Liver (tissue), 9 donors: ENCODE data around the gene C19orf47. TPM values are rescaled to one million over a fixed set of nuclear protein-coding genes. Genes with fewer than 3 reads are reported as not detected.

Experiments used
- DNase-seq: peaks from one replicate; pipeline ENCODE4 v3.0.0-alpha.2; 2017; ENCODE audit warnings: low spot score
- H3K27ac ChIP-seq, 2 donors: one replicate each; pipeline ENCODE4 v1.7.0; 2013; ENCODE audit warnings: inconsistent platforms in 2 of 2, low read length in 2 of 2, control low read depth in 1 of 2, low read depth in 1 of 2, mild to moderate bottlenecking in 1 of 2
- H3K27me3 ChIP-seq, 4 donors: one replicate each; pipeline versions ENCODE4 v1.6.1 to v1.7.0; 2013; ENCODE audit warnings: low read length in 3 of 4, inconsistent platforms in 1 of 4, mild to moderate bottlenecking in 1 of 4, moderate library complexity in 1 of 4; ENCODE audit not compliant: control insufficient read depth in 4 of 4, insufficient read depth in 4 of 4
- H3K36me3 ChIP-seq, 4 donors: one replicate each; pipeline versions ENCODE4 v1.6.1 to v1.7.0; 2013; ENCODE audit warnings: low read length in 3 of 4, mild to moderate bottlenecking in 3 of 4, low read depth in 1 of 4, moderate library complexity in 1 of 4; ENCODE audit not compliant: control insufficient read depth in 4 of 4, insufficient read depth in 3 of 4
- H3K4me1 ChIP-seq, 4 donors: one replicate each; pipeline versions ENCODE4 v1.6.1 to v1.7.0; 2013; ENCODE audit warnings: low read length in 3 of 4, mild to moderate bottlenecking in 3 of 4, moderate library complexity in 1 of 4; ENCODE audit not compliant: control insufficient read depth in 4 of 4, insufficient read depth in 4 of 4
- H3K4me3 ChIP-seq, 3 donors: one replicate each; pipeline versions ENCODE4 v1.6.1 to v1.7.0; 2013; ENCODE audit warnings: low read length in 3 of 3, control low read depth in 1 of 3, low read depth in 1 of 3, mild to moderate bottlenecking in 1 of 3
- H3K9ac ChIP-seq, 2 donors: one replicate each; pipeline ENCODE4 v1.7.0; 2013; ENCODE audit warnings: low read length in 2 of 2, mild to moderate bottlenecking in 2 of 2, moderate library complexity in 2 of 2, control low read depth in 1 of 2, low read depth in 1 of 2
- H3K9me3 ChIP-seq, 4 donors: one replicate each; pipeline versions ENCODE4 v1.6.1 to v1.7.0; 2013; ENCODE audit warnings: low read length in 3 of 4; ENCODE audit not compliant: control insufficient read depth in 4 of 4
- ATF3 ChIP-seq: IDR thresholded peaks from 2 replicates; pipeline ENCODE4 v1.6.1; 2016; ENCODE audit warnings: antibody characterized with exemption
- CTCF ChIP-seq: fragments of 150-350 bp; IDR thresholded peaks from 2 replicates; pipeline ENCODE4 v1.5.1; 2017; ENCODE audit warnings: improper control_type of control experiment, low read depth, low read length; ENCODE audit not compliant: missing input control
- EGR1 ChIP-seq, 2 donors: IDR thresholded peaks; 2 replicates each; pipeline ENCODE4 v1.6.1; 2016 to 2018; ENCODE audit warnings: antibody characterized with exemption in 2 of 2, low read depth in 2 of 2
- FOXA1 ChIP-seq: IDR thresholded peaks from 2 replicates; pipeline ENCODE4 v1.6.1; 2016; ENCODE audit warnings: antibody characterized with exemption
- FOXA2 ChIP-seq: IDR thresholded peaks from 2 replicates; pipeline ENCODE4 v1.6.1; 2016; ENCODE audit warnings: antibody characterized with exemption
- GABPA ChIP-seq, 2 donors: IDR thresholded peaks in 1 of 2; conservative IDR thresholded peaks in 1 of 2; 2 replicates each; pipeline ENCODE4 v1.6.1; 2016; ENCODE audit warnings: antibody characterized with exemption in 2 of 2, mild to moderate bottlenecking in 1 of 2, moderate library complexity in 1 of 2
- HNF4A ChIP-seq, 2 donors: conservative IDR thresholded peaks; 2 replicates each; pipeline ENCODE4 v1.6.1; 2016; ENCODE audit warnings: antibody characterized with exemption in 2 of 2, mild to moderate bottlenecking in 2 of 2
- HNF4G ChIP-seq: IDR thresholded peaks from 2 replicates; pipeline ENCODE4 v1.6.1; 2016; ENCODE audit warnings: antibody characterized with exemption
- JUND ChIP-seq, 2 donors: IDR thresholded peaks; 2 replicates each; pipeline ENCODE4 v1.6.1; 2016; ENCODE audit warnings: antibody characterized with exemption in 2 of 2
- MAX ChIP-seq: IDR thresholded peaks from 2 replicates; pipeline ENCODE4 v1.6.1; 2016; ENCODE audit warnings: antibody characterized with exemption
- NR2F2 ChIP-seq: IDR thresholded peaks from 2 replicates; pipeline ENCODE4 v1.6.1; 2016; ENCODE audit warnings: antibody characterized with exemption
- RAD21 ChIP-seq, 2 donors: IDR thresholded peaks; 2 replicates each; pipeline ENCODE4 v1.6.1; 2016; ENCODE audit warnings: antibody characterized with exemption in 2 of 2, mild to moderate bottlenecking in 2 of 2
- RXRA ChIP-seq, 2 donors: IDR thresholded peaks; 2 replicates each; pipeline ENCODE4 v1.6.1; 2017 to 2018; ENCODE audit warnings: antibody characterized with exemption in 2 of 2, mild to moderate bottlenecking in 1 of 2
- SP1 ChIP-seq: IDR thresholded peaks from 2 replicates; pipeline ENCODE4 v1.6.1; 2018; ENCODE audit warnings: antibody characterized with exemption, mild to moderate bottlenecking
- TAF1 ChIP-seq: conservative IDR thresholded peaks from 2 replicates; pipeline ENCODE4 v1.6.1; 2016; ENCODE audit warnings: antibody characterized with exemption, mild to moderate bottlenecking
- YY1 ChIP-seq: IDR thresholded peaks from 2 replicates; pipeline ENCODE4 v1.6.1; 2016; ENCODE audit warnings: antibody characterized with exemption, mild to moderate bottlenecking
- WGBS: extraction: QIAGEN DNeasy Blood & Tissue Kit; methylation state at CpG from one replicate; pipeline ENCODE4 v1.1.7; 2013; 5-methylcytosine and 5-hydroxymethylcytosine counted together
- polyA plus RNA-seq, 2 donors: library from polyadenylated mRNA; stranded (reverse) in 1 of 2; unstranded in 1 of 2; fragments of 200-250 nt in 1 of 2; fragments of >200 nt in 1 of 2; fragmentation: Nextera tagmentation in 1 of 2; extraction: Ambion mirVana in 1 of 2; gene quantifications; one replicate each; pipeline versions ENCODE4 v1.2.1 to v1.2.3, GENCODE V29; 2013 to 2015
- total RNA-seq, 2 donors: library from RNA; depleted of rRNA; stranded (reverse); fragments of >200 nt; gene quantifications; one replicate each; pipeline ENCODE4 v1.2.3, GENCODE V29; 2014
- TF ChIP-seq, protein P1 (sequence below): IDR thresholded peaks from 2 replicates; pipeline ENCODE4 v1.6.1; 2016; ENCODE audit warnings: antibody characterized with exemption
- TF ChIP-seq, protein P2 (sequence below): IDR thresholded peaks from 2 replicates; pipeline ENCODE4 v1.6.1; 2016; ENCODE audit warnings: antibody characterized with exemption, mild to moderate bottlenecking
- donor health status: healthy.
- donor health status: healthy.
- donor health status: healthy.
- donor health status: healthy.
- donor health status: healthy.

Gene C19orf47
- total and polyA plus RNA-seq, 4 donors, result 3.9 to 6.0 (median 5.0) TPM

- no peak for DNase-seq
- Histone ChIP-seq H3K9ac (no peak overlapping the region), H3K9me3 (no peaks in the 10 kb centered on the region), H3K27me3 (no peaks in the 10 kb centered on the region), H3K4me1 (no peaks in the 10 kb centered on the region), H3K36me3 (peaks cover 6 to 28% (median 8%) of the 10 kb centered on the region in 4 donors), H3K4me3 (no peak overlapping the region), H3K27ac (no peak overlapping the region)
- TF ChIP-seq RAD21 (IDR thresholded peaks at IDR 0.05) (no peak), RXRA (IDR thresholded peaks at IDR 0.05) (no peak), FOXA1 (no peak), CTCF (no peak), HNF4A (conservative IDR thresholded peaks at IDR 0.05) (no peak), MAX (no peak), ATF3 (no peak), JUND (IDR thresholded peaks at IDR 0.05) (no peak), FOXA2 (no peak)
- TF ChIP-seq, protein P1, sequence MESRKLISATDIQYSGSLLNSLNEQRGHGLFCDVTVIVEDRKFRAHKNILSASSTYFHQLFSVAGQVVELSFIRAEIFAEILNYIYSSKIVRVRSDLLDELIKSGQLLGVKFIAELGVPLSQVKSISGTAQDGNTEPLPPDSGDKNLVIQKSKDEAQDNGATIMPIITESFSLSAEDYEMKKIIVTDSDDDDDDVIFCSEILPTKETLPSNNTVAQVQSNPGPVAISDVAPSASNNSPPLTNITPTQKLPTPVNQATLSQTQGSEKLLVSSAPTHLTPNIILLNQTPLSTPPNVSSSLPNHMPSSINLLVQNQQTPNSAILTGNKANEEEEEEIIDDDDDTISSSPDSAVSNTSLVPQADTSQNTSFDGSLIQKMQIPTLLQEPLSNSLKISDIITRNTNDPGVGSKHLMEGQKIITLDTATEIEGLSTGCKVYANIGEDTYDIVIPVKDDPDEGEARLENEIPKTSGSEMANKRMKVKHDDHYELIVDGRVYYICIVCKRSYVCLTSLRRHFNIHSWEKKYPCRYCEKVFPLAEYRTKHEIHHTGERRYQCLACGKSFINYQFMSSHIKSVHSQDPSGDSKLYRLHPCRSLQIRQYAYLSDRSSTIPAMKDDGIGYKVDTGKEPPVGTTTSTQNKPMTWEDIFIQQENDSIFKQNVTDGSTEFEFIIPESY, result no peak
- 95% methylated on average over 5 of the region's 5 CpGs for WGBS
Measured at GRCh38 chr19:40337594-40337993, 10.6 kb downstream of the C19orf47 start.

- no peaks in the 10 kb centered on the region for H3K27me3 ChIP-seq
- H3K9me3 ChIP-seq, result no peaks in the 10 kb centered on the region
- no peak overlapping the region for H3K27ac ChIP-seq
- H3K4me3 ChIP-seq, result no peak overlapping the region
- peaks cover 6 to 31% (median 9%) of the 10 kb centered on the region in 4 donors for H3K36me3 ChIP-seq
- H3K4me1 ChIP-seq, result no peaks in the 10 kb centered on the region
- DNase-seq, result no peak
- TF ChIP-seq GABPA (IDR thresholded peaks at IDR 0.05 in 1 of 2, conservative IDR thresholded peaks at IDR 0.05 in 1 of 2) (no peak), HNF4G (no peak), EGR1 (IDR thresholded peaks at IDR 0.05; ENCODE audit: low read depth in 2 of 2) (no peak), SP1 (no peak), TAF1 (no peak), ATF3 (no peak), HNF4A (conservative IDR thresholded peaks at IDR 0.05) (no peak)
- WGBS, result 95% methylated on average over 2 of the region's 2 CpGs
- no peak overlapping the region for H3K9ac ChIP-seq
Measured at GRCh38 chr19:40337107-40337506, 11.1 kb downstream of the C19orf47 start.

- no peak overlapping the region for H3K27ac ChIP-seq
- H3K9ac ChIP-seq, result no peak overlapping the region
- 96% methylated on average over 2 of the region's 2 CpGs for WGBS
- no peaks in the 10 kb centered on the region for H3K9me3 ChIP-seq
- H3K4me1 ChIP-seq, result no peaks in the 10 kb centered on the region
- DNase-seq, result no peak
- no peaks in the 10 kb centered on the region for H3K27me3 ChIP-seq
- peaks cover 6 to 35% (median 9%) of the 10 kb centered on the region in 4 donors for H3K36me3 ChIP-seq
- no peak overlapping the region for H3K4me3 ChIP-seq
- TF ChIP-seq NR2F2 (no peak), RAD21 (IDR thresholded peaks at IDR 0.05) (no peak), FOXA1 (no peak), MAX (no peak), YY1 (no peak), GABPA (IDR thresholded peaks at IDR 0.05 in 1 of 2, conservative IDR thresholded peaks at IDR 0.05 in 1 of 2) (no peak), HNF4A (conservative IDR thresholded peaks at IDR 0.05) (no peak), FOXA2 (no peak), ATF3 (no peak), SP1 (no peak), HNF4G (no peak), TAF1 (no peak)
- TF ChIP-seq, protein P2, sequence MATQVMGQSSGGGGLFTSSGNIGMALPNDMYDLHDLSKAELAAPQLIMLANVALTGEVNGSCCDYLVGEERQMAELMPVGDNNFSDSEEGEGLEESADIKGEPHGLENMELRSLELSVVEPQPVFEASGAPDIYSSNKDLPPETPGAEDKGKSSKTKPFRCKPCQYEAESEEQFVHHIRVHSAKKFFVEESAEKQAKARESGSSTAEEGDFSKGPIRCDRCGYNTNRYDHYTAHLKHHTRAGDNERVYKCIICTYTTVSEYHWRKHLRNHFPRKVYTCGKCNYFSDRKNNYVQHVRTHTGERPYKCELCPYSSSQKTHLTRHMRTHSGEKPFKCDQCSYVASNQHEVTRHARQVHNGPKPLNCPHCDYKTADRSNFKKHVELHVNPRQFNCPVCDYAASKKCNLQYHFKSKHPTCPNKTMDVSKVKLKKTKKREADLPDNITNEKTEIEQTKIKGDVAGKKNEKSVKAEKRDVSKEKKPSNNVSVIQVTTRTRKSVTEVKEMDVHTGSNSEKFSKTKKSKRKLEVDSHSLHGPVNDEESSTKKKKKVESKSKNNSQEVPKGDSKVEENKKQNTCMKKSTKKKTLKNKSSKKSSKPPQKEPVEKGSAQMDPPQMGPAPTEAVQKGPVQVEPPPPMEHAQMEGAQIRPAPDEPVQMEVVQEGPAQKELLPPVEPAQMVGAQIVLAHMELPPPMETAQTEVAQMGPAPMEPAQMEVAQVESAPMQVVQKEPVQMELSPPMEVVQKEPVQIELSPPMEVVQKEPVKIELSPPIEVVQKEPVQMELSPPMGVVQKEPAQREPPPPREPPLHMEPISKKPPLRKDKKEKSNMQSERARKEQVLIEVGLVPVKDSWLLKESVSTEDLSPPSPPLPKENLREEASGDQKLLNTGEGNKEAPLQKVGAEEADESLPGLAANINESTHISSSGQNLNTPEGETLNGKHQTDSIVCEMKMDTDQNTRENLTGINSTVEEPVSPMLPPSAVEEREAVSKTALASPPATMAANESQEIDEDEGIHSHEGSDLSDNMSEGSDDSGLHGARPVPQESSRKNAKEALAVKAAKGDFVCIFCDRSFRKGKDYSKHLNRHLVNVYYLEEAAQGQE, result no peak
Measured at GRCh38 chr19:40336601-40336900, 11.6 kb downstream of the C19orf47 start.
